GM21381 (cell line): ENCODE data around the gene EPB42.
"Not testable (repeated sequence)": the region's sequence is repeated elsewhere in the genome, so short reads cannot be mapped to it uniquely, and the experiment has no call there.

Experiments
- ATAC-seq: cut with Tn5 transposase; IDR thresholded peaks from one replicate; pipeline ENCODE4 v1.9.1; 2021; ENCODE audit warnings: mild to moderate bottlenecking, moderate library complexity; ENCODE audit not compliant: unreplicated experiment

EPB42 gene

DNA sequence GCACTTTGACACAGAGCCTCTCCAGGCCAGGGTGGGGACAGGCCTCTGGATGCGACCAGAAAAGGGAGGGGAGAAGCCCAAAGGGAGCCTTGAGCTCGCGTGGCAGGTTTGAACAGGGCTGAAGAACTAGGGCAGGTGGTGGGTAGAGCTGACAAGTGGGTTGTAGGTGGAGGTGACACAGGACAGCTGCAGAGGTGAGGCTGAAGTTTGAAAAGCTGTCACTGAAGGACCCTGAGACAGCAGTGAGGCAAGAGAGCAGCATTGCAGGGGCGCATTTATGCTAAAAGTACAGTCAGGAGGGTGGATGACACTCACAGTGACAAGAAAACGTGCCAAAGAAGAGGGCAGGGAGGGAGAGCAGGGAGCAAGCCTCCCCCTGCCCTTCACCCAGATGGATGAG lies 21.8 kb upstream of the EPB42 start:
- no peak for ATAC-seq

DNA sequence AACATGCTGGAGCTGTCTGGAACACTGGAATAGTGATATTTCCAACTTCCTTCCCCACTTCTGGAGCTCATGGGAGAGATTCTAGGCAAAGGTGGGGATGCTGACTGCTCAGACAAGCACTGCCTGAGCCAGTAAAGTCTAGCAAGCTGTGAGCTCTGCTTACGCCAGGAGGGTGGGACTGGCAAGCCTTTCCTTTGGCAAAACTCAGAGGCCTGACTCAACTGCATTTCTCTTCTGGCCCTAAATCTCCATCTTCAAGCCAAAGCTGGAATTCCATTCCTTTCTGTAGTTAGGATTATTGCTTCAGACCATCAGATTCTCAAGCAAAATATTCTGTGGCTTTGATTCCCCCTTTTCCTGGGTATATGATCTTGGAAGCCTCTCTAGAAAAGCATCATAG lies 20.3 kb upstream of the EPB42 start:
- ATAC-seq, result no peak

DNA sequence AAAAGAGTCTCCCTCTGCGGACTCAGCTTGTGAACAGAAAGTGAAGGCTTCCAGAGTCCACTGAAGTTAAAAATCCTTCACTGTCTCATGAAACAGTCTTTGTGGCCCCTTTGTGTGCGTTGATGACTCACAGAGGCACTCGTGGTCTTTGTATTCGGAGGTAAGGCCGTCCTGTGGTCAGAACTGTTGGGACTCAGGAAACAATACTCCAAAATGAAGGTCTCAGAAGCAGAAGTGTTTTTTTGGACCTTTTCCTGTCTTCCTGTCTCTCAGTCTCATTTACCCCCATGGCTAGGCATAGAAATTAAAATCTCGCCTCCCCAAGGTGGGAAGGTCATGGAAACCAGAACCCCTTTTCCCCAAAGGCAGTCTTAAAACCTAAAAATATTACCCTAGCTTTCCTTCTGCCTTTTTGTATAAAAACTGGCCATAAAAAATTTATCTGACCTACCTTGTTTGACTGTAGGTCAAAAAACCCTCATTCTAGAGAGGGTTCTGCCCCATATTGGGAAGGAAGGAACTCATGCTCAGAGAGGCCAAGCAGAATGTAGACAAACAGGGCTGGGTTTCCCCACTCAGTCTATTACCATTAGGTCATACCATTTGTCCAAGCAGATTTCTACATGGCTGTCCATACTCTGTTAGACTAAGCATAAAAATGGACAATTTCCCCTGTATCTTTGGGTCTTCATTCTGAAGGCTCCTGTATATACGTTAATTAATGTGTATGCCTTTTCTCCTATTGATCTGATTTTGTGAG lies 19.1 kb upstream of the EPB42 start:
- ATAC-seq, result no peak

DNA sequence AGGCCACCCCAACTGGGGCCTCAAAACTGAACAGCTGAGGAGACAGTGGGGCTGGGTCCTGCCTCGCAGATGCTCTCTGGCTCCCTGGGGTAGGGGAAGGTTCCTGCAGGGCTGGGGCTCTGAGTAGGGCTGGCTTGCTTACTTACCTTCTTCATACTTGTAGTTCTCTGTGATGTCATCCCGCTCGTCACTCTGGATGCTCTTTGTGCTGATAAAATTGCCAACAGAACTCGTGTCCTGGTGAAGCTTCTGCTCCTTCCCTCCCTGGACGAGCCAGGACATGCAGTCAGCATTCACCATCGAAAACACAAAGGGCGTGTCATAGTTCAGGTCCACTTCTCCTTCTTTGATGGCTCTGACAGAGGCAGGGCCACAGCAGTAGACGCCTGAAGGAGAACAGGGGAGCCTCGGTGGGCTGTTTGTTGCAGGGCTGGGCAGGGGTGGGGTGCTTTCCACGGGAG lies 17.9 kb upstream of the EPB42 start:
- ATAC-seq, result no peak

DNA sequence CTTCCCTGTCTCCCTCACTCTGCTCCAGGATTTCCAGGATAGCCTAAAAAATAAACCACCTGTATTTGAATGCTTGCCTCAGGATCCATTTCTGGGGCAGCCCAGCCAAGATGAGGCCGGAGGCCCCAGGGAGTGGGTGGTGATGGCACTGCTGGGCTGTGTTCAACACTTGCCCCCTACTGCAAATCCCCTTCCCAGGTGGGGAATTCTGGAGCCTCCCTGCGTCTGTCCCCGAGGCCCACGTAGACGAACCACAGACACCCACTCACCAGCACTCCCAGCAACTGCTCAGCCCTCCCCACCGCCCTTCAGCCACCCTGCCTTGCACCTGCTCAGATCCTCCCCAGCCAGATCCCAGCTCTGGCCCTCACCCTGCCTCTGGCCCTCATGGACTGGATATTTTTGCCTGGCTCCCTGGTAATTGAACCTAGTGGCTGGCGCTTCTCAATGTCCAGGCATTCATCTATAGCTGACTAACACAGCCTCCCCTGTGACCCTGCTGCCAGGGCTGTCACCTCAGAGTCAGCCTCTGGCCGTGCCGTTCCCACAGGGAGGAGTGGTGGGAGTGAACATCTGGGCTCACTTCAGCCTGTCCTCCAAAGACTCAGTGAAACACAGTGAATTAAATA lies 17.1 kb upstream of the EPB42 start:
- no peak for ATAC-seq

DNA sequence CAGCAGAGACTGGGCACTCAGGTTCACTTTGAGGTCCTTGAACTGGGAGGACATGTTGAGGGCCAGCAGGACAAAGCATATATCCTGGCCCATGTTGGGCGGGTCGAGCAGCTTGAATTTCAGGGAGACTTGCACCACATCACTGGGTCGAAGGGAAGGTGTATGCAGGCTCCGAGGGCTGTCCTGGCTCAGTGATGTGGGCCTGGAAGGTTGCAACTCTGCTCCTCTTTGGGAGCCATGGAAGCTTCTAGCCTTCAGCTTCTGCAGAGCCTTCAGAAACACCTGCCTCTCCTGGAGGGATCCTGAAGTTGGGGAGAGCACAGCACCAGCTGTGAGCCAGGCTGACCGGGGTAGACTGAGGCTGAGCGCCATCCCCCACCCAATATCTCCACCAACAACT lies 14.7 kb upstream of the EPB42 start:
- no peak for ATAC-seq

DNA sequence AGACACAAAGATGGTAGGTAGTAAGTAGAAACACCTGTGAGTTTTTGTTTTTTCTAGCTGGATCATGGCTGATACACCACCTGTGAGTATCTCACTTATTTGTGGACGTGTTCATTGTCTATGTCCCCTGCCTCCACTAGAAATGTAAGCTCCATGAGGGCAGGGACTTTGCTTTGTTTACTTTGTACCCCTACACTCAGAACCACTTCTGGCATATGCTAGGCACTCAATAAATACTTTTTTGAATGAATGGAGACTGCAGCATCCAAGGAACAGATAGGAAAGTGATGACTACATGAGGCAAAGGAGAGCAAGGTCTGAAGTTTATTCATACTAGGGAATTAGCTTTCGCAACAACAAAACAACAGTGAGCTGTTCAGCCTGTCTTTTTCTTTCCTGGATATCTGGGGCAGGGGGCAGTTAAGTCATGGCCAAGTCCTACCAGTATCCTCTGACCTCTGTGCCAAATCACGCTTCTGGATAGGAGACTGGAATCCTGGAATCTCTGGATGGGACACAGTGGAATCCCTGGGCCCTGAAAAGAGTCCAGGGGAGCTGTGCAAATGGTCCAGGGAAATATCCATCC lies 11.6 kb upstream of the EPB42 start:
- ATAC-seq, result no peak

DNA sequence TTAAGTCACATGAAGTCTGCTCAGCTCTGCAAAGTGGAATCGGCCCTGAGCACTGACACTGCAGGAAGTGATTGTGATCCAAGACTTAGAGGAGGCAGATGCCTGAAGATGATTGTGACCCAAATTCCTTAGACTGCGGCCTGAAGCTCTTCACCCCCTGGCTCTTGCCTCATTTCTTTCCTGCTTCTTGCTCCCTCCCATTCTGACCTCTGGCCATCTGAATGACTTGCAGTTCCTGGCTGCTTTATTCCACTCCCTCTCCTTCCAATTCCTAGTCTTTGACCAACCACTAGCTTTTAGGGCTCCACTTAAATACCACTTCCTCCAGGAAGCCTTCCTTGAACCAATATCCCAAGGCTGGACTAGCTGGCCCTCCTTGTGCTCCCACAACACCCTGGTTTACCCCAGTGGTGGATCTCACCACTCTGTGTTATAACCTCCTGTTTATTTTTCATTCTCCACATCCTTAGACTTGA lies 9.9 kb upstream of the EPB42 start:
- no peak for ATAC-seq

DNA sequence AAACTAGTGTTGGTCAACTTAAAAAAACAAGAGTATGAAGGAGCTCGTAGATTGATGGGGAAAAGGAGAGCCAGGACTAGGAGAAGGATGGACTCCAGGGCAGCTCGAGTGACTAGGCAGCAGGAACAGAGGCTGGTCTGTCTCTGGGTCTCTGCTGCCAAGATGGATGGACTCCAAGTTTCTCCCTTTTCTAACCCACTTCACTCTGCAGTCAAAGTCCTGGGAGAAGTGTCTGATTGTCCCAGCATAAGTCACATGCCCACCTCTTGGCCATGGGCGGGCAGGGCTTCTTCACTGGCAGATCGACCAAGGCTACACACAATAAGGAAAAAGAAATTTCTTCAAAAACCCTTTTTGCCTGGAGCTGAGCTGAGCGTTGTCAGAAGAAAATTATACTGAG lies 9.2 kb upstream of the EPB42 start:
- ATAC-seq, result no peak

DNA sequence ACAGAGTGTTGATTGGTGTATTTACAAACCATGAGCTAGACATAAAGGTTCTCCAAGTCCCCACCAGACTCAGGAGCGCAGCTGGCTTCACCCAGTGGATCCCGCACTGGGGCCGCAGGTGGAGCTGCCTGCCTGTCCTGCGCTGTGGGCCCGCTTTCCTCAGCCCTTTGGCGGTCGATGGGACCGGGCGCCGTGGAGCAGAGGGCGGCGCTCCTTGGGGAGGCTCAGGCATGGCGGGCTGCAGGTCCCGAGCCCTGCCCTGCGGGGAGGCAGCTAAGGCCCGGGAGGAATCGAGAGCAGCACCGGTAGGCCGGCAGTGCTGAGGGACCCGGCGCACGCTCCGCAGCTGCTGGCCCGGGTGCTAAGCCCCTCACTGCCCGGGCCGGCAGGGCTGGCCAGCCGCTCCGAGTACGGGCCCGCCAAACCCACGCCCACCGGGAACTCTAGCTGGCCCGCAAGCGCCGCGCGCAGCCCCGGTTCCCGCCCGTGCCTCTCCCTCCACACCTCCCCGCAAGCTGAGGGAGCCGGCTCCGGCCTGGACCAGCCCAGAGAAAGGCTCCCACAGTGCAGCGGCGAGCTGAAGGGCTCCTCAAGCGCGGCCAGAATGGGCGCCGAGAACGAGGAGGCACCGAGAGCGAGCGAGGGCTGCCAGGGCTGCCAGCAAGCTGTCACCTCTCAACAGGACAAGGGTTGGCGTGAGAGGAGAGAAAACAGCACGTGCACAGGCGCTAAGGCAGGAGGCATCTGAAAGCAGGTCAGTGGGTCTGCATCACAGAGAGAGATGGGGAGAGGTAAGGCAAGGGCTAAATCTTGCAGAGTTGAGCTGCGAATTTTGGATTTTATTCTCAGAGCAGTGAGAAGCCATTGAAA lies 5.9 kb upstream of the EPB42 start:
- ATAC-seq, result no peak

DNA sequence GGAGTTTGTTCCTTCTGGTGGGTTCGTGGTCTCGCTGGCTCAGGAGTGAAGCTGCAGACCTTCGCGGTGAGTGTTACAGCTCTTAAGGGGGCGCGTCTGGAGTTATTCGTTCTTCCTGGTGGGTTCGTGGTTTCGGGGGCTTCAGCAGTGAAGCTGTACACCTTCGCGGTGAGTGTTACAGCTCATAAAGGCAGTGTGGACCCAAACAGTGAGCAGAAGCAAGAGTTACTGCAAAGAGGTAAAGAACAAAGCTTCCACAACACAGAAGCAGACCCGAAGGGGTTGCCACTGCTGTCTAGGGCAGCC lies 5.1 kb upstream of the EPB42 start:
- ATAC-seq, result not testable (repeated sequence)

DNA sequence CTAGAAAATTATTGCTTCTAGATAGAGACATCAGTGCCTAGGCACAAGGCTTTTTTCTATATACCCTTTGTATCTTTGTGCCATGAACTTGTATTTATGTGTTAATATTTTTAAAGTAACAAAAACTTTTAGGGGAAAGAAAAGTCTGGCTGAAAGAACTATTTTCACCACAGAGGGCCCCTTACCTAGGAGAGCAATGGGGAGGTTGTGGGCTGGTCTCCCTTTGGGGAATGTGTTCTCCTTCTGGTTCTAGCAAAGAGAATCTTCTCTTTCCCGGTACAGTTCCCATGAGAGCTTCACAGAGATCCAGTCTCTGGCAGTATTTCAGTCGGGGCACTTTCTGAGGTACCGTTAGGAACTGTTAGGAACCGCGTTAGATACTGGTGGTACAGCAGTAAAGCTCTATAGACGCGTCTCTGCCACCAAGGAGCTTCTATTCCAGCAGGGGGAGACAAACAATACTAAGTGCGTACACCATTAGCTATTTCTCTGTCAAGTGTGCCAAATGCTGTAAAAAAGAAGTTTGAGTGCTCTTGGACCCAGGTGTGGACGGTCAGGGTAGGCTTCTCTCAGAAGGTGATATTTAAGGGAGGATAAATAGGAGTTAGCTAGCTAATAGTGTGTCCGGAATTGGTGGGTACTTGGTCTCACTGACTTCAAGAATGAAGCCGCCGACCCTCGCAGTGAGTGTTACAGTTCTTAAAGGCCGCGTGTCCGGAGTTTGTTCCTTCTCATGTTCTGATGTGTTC lies 4.6 kb upstream of the EPB42 start:
- no peak for ATAC-seq

DNA sequence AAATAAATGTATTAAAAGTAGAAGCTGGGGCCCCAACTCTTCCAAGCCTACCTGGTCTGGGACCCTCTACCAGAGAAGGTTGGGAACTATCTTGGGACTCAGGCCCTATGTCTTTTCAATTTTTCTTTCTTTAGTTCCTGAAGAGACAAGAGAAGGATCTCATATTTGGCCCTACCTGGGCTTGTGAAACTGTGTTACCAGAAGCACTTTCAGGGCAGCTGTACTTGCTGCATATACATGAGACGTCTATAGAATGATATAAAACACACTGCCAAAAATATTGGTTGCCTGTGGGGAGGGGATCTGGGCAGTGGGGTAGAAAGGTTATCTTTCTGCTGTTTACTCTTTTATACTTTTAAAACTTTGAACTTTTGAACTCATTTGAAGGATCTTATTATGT lies 604 bp upstream of the EPB42 start:
- no peak for ATAC-seq

DNA sequence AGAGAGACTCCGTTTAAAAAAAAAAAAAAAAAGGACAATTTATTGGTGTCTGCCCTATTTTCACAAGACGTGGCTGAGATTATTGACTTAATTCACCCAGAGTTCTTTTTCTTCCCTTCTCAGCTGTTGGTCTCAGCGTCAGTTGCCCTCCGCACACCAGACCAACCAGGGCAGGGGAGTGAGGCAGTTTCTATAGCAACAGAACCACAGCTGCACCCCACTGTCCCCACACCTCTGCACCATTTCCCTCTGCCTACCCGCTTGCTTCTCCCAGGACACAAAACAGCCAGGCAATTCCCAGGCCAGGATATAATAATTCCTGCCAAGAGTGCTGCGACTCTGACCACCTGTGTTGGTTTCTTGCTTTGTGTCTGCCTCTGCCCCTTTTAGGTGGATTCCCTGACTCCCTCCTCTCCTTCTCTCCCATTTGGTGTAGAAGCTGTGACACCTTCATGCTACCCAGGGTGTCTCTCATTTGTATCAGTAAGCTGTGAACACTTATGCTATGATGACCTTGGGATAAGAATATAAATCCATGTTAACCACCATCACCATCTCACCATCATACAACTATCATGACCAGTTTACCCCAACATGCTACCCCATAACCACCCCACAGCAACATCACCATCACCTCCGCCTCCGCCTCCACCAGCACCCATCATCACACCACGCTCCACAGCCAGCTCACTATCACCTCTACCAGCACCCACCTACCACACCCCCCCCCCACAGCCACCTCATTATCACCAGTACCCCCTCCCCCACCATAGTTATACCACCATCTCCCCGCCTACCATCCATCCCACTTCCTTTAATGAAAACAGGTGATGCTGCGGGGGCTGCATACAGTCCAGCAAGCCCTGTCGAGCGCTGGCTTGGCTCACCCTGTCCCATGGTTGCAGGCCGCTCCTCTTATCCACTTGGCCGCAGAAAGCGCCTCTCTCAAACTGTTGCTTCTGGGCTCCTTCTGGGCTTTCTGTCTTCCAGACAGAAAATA lies 589 bp downstream of the EPB42 start:
- no peak for ATAC-seq

DNA sequence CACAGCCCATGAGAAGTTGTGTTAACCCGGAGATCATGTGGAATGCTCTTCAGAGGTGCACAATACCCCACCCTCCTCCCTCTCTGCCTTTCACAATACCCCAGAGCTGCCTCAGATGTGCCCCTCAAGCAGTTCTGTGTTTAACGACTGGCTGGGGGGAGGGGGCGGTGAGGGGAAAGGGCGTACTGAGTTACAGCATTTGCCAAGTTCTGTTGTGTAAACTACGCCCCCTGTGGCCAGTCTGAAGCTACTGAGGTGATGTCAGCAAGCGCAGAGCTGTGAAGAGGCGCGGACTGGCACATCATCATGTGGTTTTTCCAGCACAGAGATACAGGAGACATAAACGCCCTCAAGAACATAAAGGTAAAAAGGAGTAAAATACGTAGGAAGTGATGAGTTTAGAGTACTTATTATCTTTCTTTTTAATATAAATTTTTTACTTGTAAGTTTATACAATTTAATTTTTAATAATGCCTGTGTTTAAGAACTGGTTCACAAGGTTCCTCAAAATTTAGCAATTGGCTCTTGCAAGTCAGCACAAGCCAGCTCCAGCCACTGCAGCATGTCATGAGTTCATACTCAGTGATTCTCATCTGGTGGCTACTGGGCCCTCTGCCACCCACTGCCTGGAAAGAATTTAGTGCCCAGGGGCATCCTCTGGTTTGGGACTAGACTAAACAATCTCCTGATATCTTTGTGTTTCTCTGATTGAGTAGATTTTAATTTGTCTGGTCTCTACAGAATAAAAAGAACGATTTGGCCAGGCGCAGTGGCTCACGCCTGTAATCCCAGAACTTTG lies 1.7 kb downstream of the EPB42 start:
- ATAC-seq, result no peak

DNA sequence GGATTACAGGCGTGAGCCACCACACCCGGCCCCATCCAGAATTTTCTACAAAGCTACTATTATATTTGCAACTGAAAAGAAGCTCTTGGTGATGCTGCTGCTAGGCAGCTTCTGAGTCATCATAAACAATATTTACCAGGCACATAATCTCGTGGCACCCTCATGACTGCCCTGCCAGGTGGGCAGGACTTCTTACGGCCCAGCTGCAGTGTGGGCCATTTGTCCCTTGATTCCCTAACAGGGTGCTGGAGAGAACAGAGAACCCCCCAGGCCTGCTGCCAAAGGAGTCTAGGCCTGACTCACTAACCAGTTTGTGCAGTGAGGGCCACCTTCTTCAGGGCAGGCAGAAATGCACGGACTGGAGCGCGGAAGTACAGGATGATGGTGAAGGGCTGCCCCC lies 4.9 kb downstream of the EPB42 start:
- ATAC-seq, result no peak

DNA sequence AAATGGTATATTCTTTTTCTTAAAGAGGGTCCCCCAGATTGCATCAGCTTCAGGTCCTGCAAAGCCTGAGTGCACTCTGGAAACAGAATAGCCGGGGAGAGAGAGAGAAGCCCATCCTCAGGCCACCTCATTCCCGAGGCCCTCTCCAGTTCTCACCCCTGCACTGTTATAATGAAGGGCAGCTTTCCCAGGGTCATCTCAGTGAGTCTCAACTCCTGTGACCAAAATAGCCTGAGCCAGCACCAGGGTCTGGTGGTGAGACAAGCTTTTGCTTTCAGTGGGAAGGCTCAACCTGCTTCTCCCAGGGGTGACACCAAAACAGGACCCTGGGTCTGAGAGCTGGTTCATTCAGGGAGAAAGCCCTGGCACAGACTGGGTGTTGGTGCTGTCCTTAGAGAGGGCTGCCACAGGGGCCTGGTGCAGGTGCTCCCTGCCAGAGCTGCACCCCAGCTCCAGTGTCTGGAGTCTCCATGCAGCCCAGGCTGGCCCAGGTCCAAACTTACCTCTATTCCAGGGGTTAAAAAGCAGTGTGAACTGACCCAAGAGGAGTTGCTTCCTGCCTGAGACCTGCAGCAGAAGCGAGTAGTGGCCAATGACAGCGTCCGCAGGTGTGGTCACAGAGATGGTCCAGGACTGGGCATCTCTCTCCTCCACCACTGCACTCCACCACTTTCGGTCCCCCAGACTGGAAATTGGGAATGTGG lies 6.1 kb downstream of the EPB42 start:
- no peak for ATAC-seq

DNA sequence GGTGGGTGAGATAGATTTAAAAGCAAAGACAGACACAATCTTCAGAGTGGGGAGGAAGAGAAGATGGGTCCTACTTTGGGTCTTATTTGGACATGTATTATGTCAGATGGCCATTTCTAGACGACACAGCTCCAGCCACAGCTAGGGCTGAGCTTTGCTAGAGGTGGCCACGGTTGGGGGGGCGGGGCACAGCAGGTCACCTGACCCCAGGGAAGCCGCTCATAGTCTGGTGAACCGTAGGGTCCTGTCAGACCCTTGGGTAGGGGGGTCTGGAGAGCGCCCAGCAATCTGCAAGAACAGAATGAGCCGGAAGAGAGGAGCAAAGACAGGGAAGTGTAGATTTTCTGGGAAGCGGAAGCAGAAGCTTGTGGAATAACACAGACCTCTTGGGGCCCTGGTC lies 6.6 kb downstream of the EPB42 start:
- ATAC-seq, result no peak
